22Rv1 (cell line): Measurements from ENCODE around the gene HTR6.

Experiments
- H3K27ac ChIP-seq: fragments of 450-650 bp; 2 replicates; pipeline ENCODE4 v1.5.1; 2017
- CTCF ChIP-seq: fragments of 450-650 bp; IDR thresholded peaks from 2 replicates; pipeline ENCODE4 v1.5.1; 2017; ENCODE audit warnings: mild to moderate bottlenecking
- ZFX ChIP-seq: fragments of 450-650 bp; IDR thresholded peaks from 2 replicates; pipeline ENCODE4 v1.6.1; 2017; ENCODE audit warnings: antibody characterized with exemption, borderline replicate concordance

The HTR6 gene

GRCh38 chr1:19709260-19709793 is 44.7 kb downstream of the HTR6 start:
- no peak overlapping the region for H3K27ac ChIP-seq
- no peak for TF ChIP-seq ZFX
- TF ChIP-seq CTCF: no peak

- TF ChIP-seq CTCF: no peak
- TF ChIP-seq ZFX: no peak
- no peak overlapping the region for H3K27ac ChIP-seq
Observed at GRCh38 chr1:19710825-19711611, 46.3 kb downstream of the HTR6 start.

- TF ChIP-seq ZFX: no peak
- no peak for TF ChIP-seq CTCF
- H3K27ac ChIP-seq: no peak overlapping the region
Observed at GRCh38 chr1:19712928-19713327, 48.3 kb downstream of the HTR6 start.

- TF ChIP-seq CTCF: peak; percentile 95
- no peak for TF ChIP-seq ZFX
- H3K27ac ChIP-seq: no peak overlapping the region
Observed at GRCh38 chr1:19715334-19716203, 50.9 kb downstream of the HTR6 start.

- no peak for TF ChIP-seq CTCF
- TF ChIP-seq ZFX: no peak
- H3K27ac ChIP-seq: no peak overlapping the region
Observed at GRCh38 chr1:19717467-19717866, 52.8 kb downstream of the HTR6 start.

GRCh38 chr1:19720174-19720573 is 55.5 kb downstream of the HTR6 start:
- H3K27ac ChIP-seq: no peak overlapping the region
- TF ChIP-seq ZFX: no peak

- TF ChIP-seq CTCF: no peak
- TF ChIP-seq ZFX: no peak
Observed at GRCh38 chr1:19720973-19721372, 56.3 kb downstream of the HTR6 start.

More at GRCh38 chr1:19720973-19721372, 56.3 kb downstream of the HTR6 start:
- no peak overlapping the region for H3K27ac ChIP-seq
